Measurements from ENCODE around the gene IGFBP3.

IGFBP3 gene

GRCh38 chr7:45890125-45890901, 30.8 kb downstream of the IGFBP3 start:
- peaks cover 39% of the 10 kb centered on the region for H3K27me3 Mint-ChIP-seq
- H3K36me3 Mint-ChIP-seq, result no peaks in the 10 kb centered on the region
- H3K4me1 Mint-ChIP-seq, result no peaks in the 10 kb centered on the region
- no peak overlapping the region for H3K4me3 Mint-ChIP-seq
- H3K9me3 Mint-ChIP-seq, result no peaks in the 10 kb centered on the region
- no peak overlapping the region for H3K27ac Mint-ChIP-seq

GRCh38 chr7:45889367-45890067, 31.6 kb downstream of the IGFBP3 start:
- Mint-ChIP-seq H3K27me3 (peaks cover 38% of the 10 kb centered on the region), H3K9me3 (no peaks in the 10 kb centered on the region), H3K4me3 (no peak overlapping the region), H3K36me3 (no peaks in the 10 kb centered on the region), H3K27ac (no peak overlapping the region), H3K4me1 (no peaks in the 10 kb centered on the region)

GRCh38 chr7:45888993-45889366, 32.1 kb downstream of the IGFBP3 start:
- Mint-ChIP-seq H3K4me3 (no peak overlapping the region), H3K36me3 (no peaks in the 10 kb centered on the region), H3K9me3 (no peaks in the 10 kb centered on the region), H3K27ac (no peak overlapping the region), H3K27me3 (peaks cover 33% of the 10 kb centered on the region), H3K4me1 (no peaks in the 10 kb centered on the region)

DNA sequence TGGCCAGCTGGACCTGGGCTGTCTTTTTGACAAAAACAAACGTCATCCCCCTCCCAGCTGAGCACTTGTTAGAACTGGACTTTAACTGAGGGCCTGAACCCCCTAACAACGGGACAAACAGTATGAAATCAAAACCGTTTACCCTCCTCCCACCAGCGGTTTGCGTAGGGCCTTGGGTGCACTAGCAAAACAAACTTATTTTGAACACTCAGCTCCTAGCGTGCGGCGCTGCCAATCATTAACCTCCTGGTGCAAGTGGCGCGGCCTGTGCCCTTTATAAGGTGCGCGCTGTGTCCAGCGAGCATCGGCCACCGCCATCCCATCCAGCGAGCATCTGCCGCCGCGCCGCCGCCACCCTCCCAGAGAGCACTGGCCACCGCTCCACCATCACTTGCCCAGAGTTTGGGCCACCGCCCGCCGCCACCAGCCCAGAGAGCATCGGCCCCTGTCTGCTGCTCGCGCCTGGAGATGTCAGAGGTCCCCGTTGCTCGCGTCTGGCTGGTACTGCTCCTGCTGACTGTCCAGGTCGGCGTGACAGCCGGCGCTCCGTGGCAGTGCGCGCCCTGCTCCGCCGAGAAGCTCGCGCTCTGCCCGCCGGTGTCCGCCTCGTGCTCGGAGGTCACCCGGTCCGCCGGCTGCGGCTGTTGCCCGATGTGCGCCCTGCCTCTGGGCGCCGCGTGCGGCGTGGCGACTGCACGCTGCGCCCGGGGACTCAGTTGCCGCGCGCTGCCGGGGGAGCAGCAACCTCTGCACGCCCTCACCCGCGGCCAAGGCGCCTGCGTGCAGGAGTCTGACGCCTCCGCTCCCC, 32.7 kb downstream of the IGFBP3 start, which contains the start of gene IGFBP1:
Gene IGFBP1 (plus strand): TSS at position 304 of the 808 bp plus-strand sequence. CDS start 165 bp downstream, at position 469.
- Mint-ChIP-seq H3K4me3 (no peak within 1 kb of the TSS), H3K27ac (no peak within 1 kb of the TSS), H3K4me1 (no peaks in the 10 kb centered on the region), H3K9me3 (no peaks in the 10 kb centered on the region), H3K27me3 (peaks cover 32% of the 10 kb centered on the region), H3K36me3 (no peaks in the 10 kb centered on the region)

DNA sequence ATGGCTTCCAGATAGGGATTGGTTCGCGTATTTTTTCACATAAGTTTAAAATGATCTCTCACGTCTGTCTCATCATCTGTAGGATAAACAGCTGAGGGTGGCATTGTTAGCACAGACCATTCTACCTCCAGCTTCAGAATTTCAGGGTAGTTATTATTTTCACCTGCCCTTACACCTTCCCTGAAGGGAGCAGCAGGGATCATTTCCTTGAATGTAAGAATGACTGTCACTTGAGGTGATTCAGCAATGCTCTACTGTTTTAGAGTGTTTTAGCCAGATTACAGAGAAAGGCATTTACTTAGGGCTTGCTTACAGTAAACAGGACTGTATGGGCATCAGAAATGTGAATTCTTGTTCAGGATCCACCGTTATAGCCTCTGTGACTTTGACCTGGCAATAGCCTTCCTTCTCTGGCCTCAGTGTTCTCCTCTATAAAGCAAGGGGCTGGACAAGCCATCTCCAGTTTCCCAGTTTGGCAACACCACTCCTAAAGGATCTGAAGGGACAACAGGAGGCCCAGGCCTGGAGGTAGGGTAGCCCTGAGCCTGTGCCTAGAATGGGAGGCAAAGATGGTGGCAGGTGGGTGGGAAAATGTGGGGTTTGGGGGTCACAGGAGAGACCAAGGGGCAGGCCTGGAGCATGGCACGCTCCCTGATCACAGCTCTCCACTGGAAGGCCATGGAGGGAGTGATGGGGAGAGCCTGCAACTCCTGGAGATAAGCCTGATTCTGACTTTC, 34.0 kb downstream of the IGFBP3 start:
- H3K27me3 Mint-ChIP-seq, result peaks cover 34% of the 10 kb centered on the region

DNA sequence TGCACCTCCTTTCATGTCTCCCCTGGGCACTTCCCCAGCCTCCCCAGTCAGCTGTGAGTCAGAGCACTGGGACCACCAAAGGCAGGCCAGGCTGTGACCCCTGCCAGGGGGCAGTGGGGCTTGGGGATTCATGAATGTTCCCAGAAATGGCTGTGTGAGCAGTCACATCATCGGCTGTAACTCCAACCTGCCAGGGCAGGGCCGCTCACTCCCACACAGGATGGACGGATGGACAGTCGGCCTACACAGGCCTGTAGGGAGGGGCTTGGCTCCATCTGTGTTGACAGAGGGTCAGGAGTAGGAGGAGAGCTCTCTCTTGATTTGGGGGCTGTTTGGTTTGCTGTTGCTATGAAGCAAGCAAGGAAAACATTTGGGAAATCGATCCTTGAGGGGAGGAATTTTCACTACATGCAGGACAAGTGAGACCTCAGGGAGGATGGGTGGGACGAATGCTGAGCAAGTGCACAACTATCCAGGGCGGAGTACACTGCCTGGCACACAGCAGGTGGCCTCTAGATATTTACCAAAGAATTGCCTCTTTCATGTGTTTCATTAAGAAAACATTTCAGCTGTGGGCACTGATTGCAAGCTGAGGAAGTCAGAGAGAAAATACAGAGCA, 35.7 kb downstream of the IGFBP3 start:
- Mint-ChIP-seq H3K27ac (no peak overlapping the region), H3K27me3 (peaks cover 23% of the 10 kb centered on the region), H3K9me3 (no peaks in the 10 kb centered on the region), H3K4me1 (no peaks in the 10 kb centered on the region), H3K36me3 (no peaks in the 10 kb centered on the region), H3K4me3 (no peak overlapping the region)

More for the DNA sequence above, 34.0 kb downstream of the IGFBP3 start:
- H3K9me3 Mint-ChIP-seq, result no peaks in the 10 kb centered on the region
- no peak overlapping the region for H3K4me3 Mint-ChIP-seq
- no peaks in the 10 kb centered on the region for H3K36me3 Mint-ChIP-seq
- H3K4me1 Mint-ChIP-seq, result no peaks in the 10 kb centered on the region
- H3K27ac Mint-ChIP-seq, result no peak overlapping the region

DNA sequence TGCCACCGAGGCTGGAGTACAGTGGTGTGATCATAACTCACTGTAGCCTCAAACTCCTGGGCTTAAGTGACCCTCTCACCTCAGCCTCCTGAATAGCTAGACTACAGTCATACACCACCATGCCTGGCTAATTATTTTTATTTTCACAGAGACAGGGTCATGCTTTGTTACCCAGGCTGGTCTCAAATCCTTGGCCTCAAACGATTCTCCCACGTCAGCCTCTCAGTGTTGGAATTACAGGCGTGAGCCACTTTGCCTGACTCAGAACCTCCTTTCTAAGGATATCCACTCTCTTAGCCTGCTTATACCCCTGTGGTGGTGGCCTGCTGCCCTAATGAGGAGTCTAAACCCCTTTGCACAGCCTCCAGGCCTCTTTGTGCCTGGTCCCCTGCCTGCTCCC, 36.9 kb downstream of the IGFBP3 start:
- Mint-ChIP-seq H3K27me3 (peaks cover 18% of the 10 kb centered on the region), H3K36me3 (no peaks in the 10 kb centered on the region), H3K4me1 (no peaks in the 10 kb centered on the region), H3K9me3 (no peaks in the 10 kb centered on the region), H3K27ac (no peak overlapping the region), H3K4me3 (no peak overlapping the region)

GRCh38 chr7:45882465-45882810, 38.6 kb downstream of the IGFBP3 start:
- no peaks in the 10 kb centered on the region for H3K9me3 Mint-ChIP-seq
- no peaks in the 10 kb centered on the region for H3K4me1 Mint-ChIP-seq
- peaks cover 14% of the 10 kb centered on the region for H3K27me3 Mint-ChIP-seq
- no peaks in the 10 kb centered on the region for H3K36me3 Mint-ChIP-seq
- no peak overlapping the region for H3K27ac Mint-ChIP-seq
- H3K4me3 Mint-ChIP-seq, result no peak overlapping the region

GRCh38 chr7:45881759-45882464, 39.2 kb downstream of the IGFBP3 start:
- Mint-ChIP-seq H3K4me3 (no peak overlapping the region), H3K9me3 (no peaks in the 10 kb centered on the region), H3K27me3 (peaks cover 11% of the 10 kb centered on the region), H3K4me1 (no peaks in the 10 kb centered on the region), H3K36me3 (no peaks in the 10 kb centered on the region), H3K27ac (no peak overlapping the region)

DNA sequence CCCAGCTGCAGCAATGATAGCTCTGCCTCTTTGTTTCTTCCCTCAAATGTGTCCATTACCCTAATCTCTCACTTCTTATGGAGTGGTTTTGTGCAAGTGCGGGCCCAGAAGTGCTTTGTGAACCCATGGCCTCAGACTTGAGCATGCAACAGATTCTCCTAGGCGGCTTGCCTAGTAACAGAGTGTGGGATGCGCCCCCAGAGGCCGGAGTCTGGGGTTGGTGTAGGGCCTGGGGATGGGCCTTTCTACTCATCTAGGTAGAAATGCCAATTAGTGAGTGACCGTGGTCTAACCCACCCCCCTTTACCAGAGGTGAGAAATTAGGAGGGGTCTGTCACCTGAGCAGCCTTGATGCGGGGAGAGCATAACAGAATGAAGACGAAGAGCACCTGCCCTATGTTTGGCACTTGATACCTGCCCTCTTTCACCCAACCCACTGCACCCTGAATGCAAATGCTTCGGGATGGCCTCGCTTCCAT, 39.8 kb downstream of the IGFBP3 start:
- Mint-ChIP-seq H3K4me1 (no peaks in the 10 kb centered on the region), H3K36me3 (no peaks in the 10 kb centered on the region), H3K9me3 (no peaks in the 10 kb centered on the region), H3K27me3 (peaks cover 8% of the 10 kb centered on the region), H3K27ac (no peak overlapping the region), H3K4me3 (no peak overlapping the region)

GRCh38 chr7:45880433-45880860, 40.6 kb downstream of the IGFBP3 start:
- H3K4me1 Mint-ChIP-seq, result no peaks in the 10 kb centered on the region
- no peaks in the 10 kb centered on the region for H3K9me3 Mint-ChIP-seq
- no peaks in the 10 kb centered on the region for H3K36me3 Mint-ChIP-seq
- peaks cover 4% of the 10 kb centered on the region for H3K27me3 Mint-ChIP-seq
- H3K27ac Mint-ChIP-seq, result no peak overlapping the region
- H3K4me3 Mint-ChIP-seq, result no peak overlapping the region

GRCh38 chr7:45878457-45879144, 42.5 kb downstream of the IGFBP3 start:
- no peak overlapping the region for H3K4me3 Mint-ChIP-seq
- no peaks in the 10 kb centered on the region for H3K4me1 Mint-ChIP-seq
- H3K27me3 Mint-ChIP-seq, result peaks cover 3% of the 10 kb centered on the region
- H3K36me3 Mint-ChIP-seq, result no peaks in the 10 kb centered on the region
- H3K9me3 Mint-ChIP-seq, result no peaks in the 10 kb centered on the region
- no peak overlapping the region for H3K27ac Mint-ChIP-seq

DNA sequence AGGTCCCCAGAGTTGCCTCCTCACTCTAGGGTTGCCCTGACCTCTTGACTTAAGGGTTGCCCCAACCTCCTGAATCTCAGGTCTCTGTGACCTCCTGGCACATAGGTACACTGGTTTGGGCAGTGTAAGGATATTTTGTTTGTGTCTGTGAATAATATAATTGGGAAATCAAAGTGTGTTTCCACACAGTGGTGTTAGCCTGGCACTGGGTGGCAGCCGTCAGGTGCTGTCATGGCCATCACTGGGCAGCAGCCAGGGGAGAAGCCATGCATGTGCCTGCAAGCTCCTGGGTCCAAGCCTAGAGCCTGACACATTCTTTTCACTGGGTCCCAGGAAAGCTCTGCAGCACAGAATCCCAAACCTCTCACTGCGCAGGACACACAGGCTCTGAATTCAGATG, 44.6 kb downstream of the IGFBP3 start:
- Mint-ChIP-seq H3K36me3 (no peaks in the 10 kb centered on the region), H3K4me3 (no peak overlapping the region), H3K4me1 (no peaks in the 10 kb centered on the region), H3K27me3 (no peaks in the 10 kb centered on the region), H3K27ac (no peak overlapping the region), H3K9me3 (no peaks in the 10 kb centered on the region)

Data from activated naive CD4-positive, alpha-beta T cell treated with anti-CD3 and anti-CD28 coated beads, Interleukin-2, amount 50 U/mL, for 24 hours (primary cell).